ENCODE data around the gene MTMR10. TPM values are rescaled to one million over a fixed set of nuclear protein-coding genes. Genes with fewer than 3 reads are reported as not detected.
A peak's percentile ranks its signal among the peaks of the same experiment; 100 is the strongest.

Gene MTMR10
- total RNA-seq, 4 donors from 2014 or later = 36.6 to 63.4 (median 40.4) TPM

GRCh38 chr15:31012455-31012854 lies 21.0 kb upstream of the MTMR10 start:
- ATAC-seq = no peak
- Histone ChIP-seq H3K36me3 (no peaks in the 10 kb centered on the region), H3K9me3 (peaks cover 0 to 11% (median 0%) of the 10 kb centered on the region in 3 donors), H3K4me3 (no peak overlapping the region), H3K27me3 (peaks cover 0 to 3% (median 0%) of the 10 kb centered on the region in 3 donors), H3K4me1 (no peaks in the 10 kb centered on the region), H3K27ac (no peak overlapping the region)
- DNase-seq = no peak
- TF ChIP-seq POLR2A (IDR thresholded peaks at IDR 0.05) (no peak), CTCF (IDR thresholded peaks at IDR 0.05 in 4 of 5, conservative IDR thresholded peaks at IDR 0.05 in 1 of 5) (no peak)
- intact Hi-C loops (cut with DNase I; ENCODE audit: low total_unique reads) (no loop called here), in situ Hi-C loops (cut with MboI; ENCODE audit: low sequenced_read_pairs in 4 of 4) (no loop called here)

- TF ChIP-seq POLR2A (IDR thresholded peaks at IDR 0.05) = no peak
- no peak for TF ChIP-seq CTCF (IDR thresholded peaks at IDR 0.05 in 4 of 5, conservative IDR thresholded peaks at IDR 0.05 in 1 of 5)
- intact Hi-C loops (cut with DNase I; ENCODE audit: low total_unique reads) = no loop called here
- no peak overlapping the region for H3K4me3 ChIP-seq
- H3K36me3 ChIP-seq = no peaks in the 10 kb centered on the region
- peaks cover 0 to 3% (median 0%) of the 10 kb centered on the region in 3 donors for H3K27me3 ChIP-seq
- no peak for DNase-seq
- H3K9me3 ChIP-seq = peaks cover 0 to 11% (median 0%) of the 10 kb centered on the region in 3 donors
- in situ Hi-C loops (cut with MboI; ENCODE audit: low sequenced_read_pairs in 4 of 4) = no loop called here
- H3K4me1 ChIP-seq = no peaks in the 10 kb centered on the region
- no peak overlapping the region for H3K27ac ChIP-seq
- no peak for ATAC-seq
Observed at GRCh38 chr15:31010036-31010435, 18.6 kb upstream of the MTMR10 start.

GRCh38 chr15:31005660-31006059 lies 14.2 kb upstream of the MTMR10 start:
- no peak overlapping the region for H3K4me3 ChIP-seq
- no peaks in the 10 kb centered on the region for H3K4me1 ChIP-seq
- in situ Hi-C loops (cut with MboI; ENCODE audit: low sequenced_read_pairs in 4 of 4) (no loop called here), intact Hi-C loops (cut with DNase I; ENCODE audit: low total_unique reads) (no loop called here)
- TF ChIP-seq CTCF (IDR thresholded peaks at IDR 0.05 in 4 of 5, conservative IDR thresholded peaks at IDR 0.05 in 1 of 5) = no peak
- ATAC-seq = no peak
- H3K36me3 ChIP-seq = no peaks in the 10 kb centered on the region
- no peak for DNase-seq
- no peaks in the 10 kb centered on the region for H3K27me3 ChIP-seq
- H3K27ac ChIP-seq = no peak overlapping the region
- H3K9me3 ChIP-seq = no peaks in the 10 kb centered on the region

GRCh38 chr15:31004220-31004733 lies 12.8 kb upstream of the MTMR10 start:
- peak overlapping the region; percentile 8 to 48 (median 43) for H3K27ac ChIP-seq
- ATAC-seq = peak; percentile 56 to 63
- no peaks in the 10 kb centered on the region for H3K9me3 ChIP-seq
- H3K4me1 ChIP-seq = no peaks in the 10 kb centered on the region
- TF ChIP-seq POLR2A (IDR thresholded peaks at IDR 0.05) (no peak), CTCF (IDR thresholded peaks at IDR 0.05 in 4 of 5, conservative IDR thresholded peaks at IDR 0.05 in 1 of 5) (no peak)
- no peaks in the 10 kb centered on the region for H3K36me3 ChIP-seq
- H3K27me3 ChIP-seq = no peaks in the 10 kb centered on the region
- peak in 1 of 2 donors; percentile 21 for DNase-seq
- in situ Hi-C loops (cut with MboI; ENCODE audit: low sequenced_read_pairs in 4 of 4) (no loop called here), intact Hi-C loops (cut with DNase I; ENCODE audit: low total_unique reads) (no loop called here)
- H3K4me3 ChIP-seq = no peak overlapping the region

- in situ Hi-C loops (cut with MboI; ENCODE audit: low sequenced_read_pairs in 4 of 4) (no loop called here), intact Hi-C loops (cut with DNase I; ENCODE audit: low total_unique reads) (no loop called here)
- no peaks in the 10 kb centered on the region for H3K4me1 ChIP-seq
- no peaks in the 10 kb centered on the region for H3K27me3 ChIP-seq
- TF ChIP-seq CTCF (IDR thresholded peaks at IDR 0.05 in 4 of 5, conservative IDR thresholded peaks at IDR 0.05 in 1 of 5) (no peak), POLR2A (IDR thresholded peaks at IDR 0.05) (no peak)
- H3K27ac ChIP-seq = no peak overlapping the region
- H3K36me3 ChIP-seq = no peaks in the 10 kb centered on the region
- ATAC-seq = no peak
- no peak for DNase-seq
- no peaks in the 10 kb centered on the region for H3K9me3 ChIP-seq
- no peak overlapping the region for H3K4me3 ChIP-seq
Observed at GRCh38 chr15:31001702-31002101, 10.3 kb upstream of the MTMR10 start.

Measured in gastrocnemius medialis (tissue), 4 donors.